GM12878 (cell line): Measurements from ENCODE around the gene CDPF1. TPM values are rescaled to one million over a fixed set of nuclear protein-coding genes. Genes with fewer than 3 reads are reported as not detected.

Experiments
- ATAC-seq: fragments of 200-7000 bp; cut with Tn5 transposase; 3 replicates; pipeline ENCODE4 v1.9.1; 2020; ENCODE audit warnings: mild to moderate bottlenecking, moderate library complexity
- BruUV-seq: library from RNA; stranded (reverse); fragments of 400-500 nt; replicated peaks from 2 replicates; lab custom pipeline; 2021; lab: Mats Ljungman, UMichigan
- CTCF ChIA-PET: fragments of 300-600 bp; sonication (Branson Sonifier 250); formaldehyde crosslinking; extraction: SDS; loops from one replicate; lab custom pipeline; 2021; ENCODE audit warnings: inconsistent platforms; lab: Yijun Ruan, JAX
- POLR2A ChIA-PET: fragments of 350-600 bp; formaldehyde crosslinking; extraction: SDS; loops from one replicate; lab custom pipeline; 2021; ENCODE audit warnings: inconsistent platforms; lab: Charles Lee
- RAD21 ChIA-PET: fragments of 300-600 bp; sonication (Branson Sonifier 250); formaldehyde crosslinking; loops from one replicate; lab custom pipeline; 2023; ENCODE audit warnings: antibody characterized with exemption; ENCODE audit not compliant: unreplicated experiment; lab: Charles Lee
- SMC1A ChIA-PET: fragments of 300-600 bp; sonication (Branson Sonifier 250); formaldehyde crosslinking; loops from one replicate; lab custom pipeline; 2023; ENCODE audit not compliant: unreplicated experiment, uncharacterized antibody; lab: Charles Lee
- DNase-seq: peaks from one replicate; pipeline ENCODE4 v3.0.0-alpha.2; 2011; ENCODE audit warnings: low read depth, low spot score
- FAIRE-seq: peaks from 3 replicates; lab custom pipeline; 2011; peaks lifted over from hg19 to GRCh38; lab: Jason Lieb, UNC
- H2AFZ ChIP-seq: 2 replicates; pipeline ENCODE4 v1.6.0; 2011; ENCODE audit warnings: low read depth, low read length, control low read depth; ENCODE audit not compliant: control insufficient read depth
- H3K27ac ChIP-seq: 2 replicates; pipeline ENCODE4 v1.5.1; 2011; ENCODE audit warnings: control low read depth; ENCODE audit not compliant: control insufficient read depth, insufficient read depth
- H3K27me3 ChIP-seq, 2 experiments: replicated peaks in 1 of 2; 2 replicates each; pipeline versions ENCODE4 v1.6.0 to v1.6.1; 2011; ENCODE audit warnings: low read length in 1 of 2; ENCODE audit not compliant: control insufficient read depth in 2 of 2, insufficient read depth in 2 of 2
- H3K36me3 ChIP-seq, 2 experiments: 2 replicates each; pipeline ENCODE4 v1.5.1; 2011; ENCODE audit warnings: low read length in 1 of 2; ENCODE audit not compliant: control insufficient read depth in 2 of 2, insufficient read depth in 2 of 2
- H3K4me1 ChIP-seq: 2 replicates; pipeline ENCODE4 v1.6.1; 2011; ENCODE audit warnings: mild to moderate bottlenecking, low read length, moderate library complexity, mixed read lengths; ENCODE audit not compliant: control insufficient read depth, insufficient read depth
- H3K4me2 ChIP-seq: 2 replicates; pipeline ENCODE4 v1.6.0; 2011; ENCODE audit warnings: control low read depth; ENCODE audit not compliant: control insufficient read depth, insufficient read depth
- H3K4me3 ChIP-seq: fragments of 200-600 bp; sonication (generic); 2 replicates; pipeline ENCODE4 v1.5.1; 2016
- H3K79me2 ChIP-seq: 2 replicates; pipeline ENCODE4 v1.6.0; 2011; ENCODE audit warnings: low read length; ENCODE audit not compliant: control insufficient read depth, insufficient read depth
- H3K9ac ChIP-seq: 2 replicates; pipeline ENCODE4 v1.8.0; 2011; ENCODE audit warnings: low read length, control low read depth, mixed read lengths; ENCODE audit not compliant: control insufficient read depth, insufficient read depth
- H3K9me3 ChIP-seq: replicated peaks from 3 replicates; pipeline ENCODE4 v1.5.1; 2011; ENCODE audit warnings: mild to moderate bottlenecking, low read length; ENCODE audit not compliant: control insufficient read depth, insufficient read depth
- H4K20me1 ChIP-seq: 2 replicates; pipeline ENCODE4 v1.6.0; 2011; ENCODE audit not compliant: control insufficient read depth, insufficient read depth
- EED ChIP-seq: sonication (generic); IDR thresholded peaks from 2 replicates; pipeline ENCODE4 v1.6.1; 2016; ENCODE audit warnings: antibody characterized with exemption, low read depth
- GATAD2B ChIP-seq: fragments of 450-650 bp; conservative IDR thresholded peaks from 2 replicates; pipeline ENCODE4 v1.6.1; 2017; ENCODE audit warnings: low read depth, mild to moderate bottlenecking, moderate library complexity
- NBN ChIP-seq: fragments of 450-650 bp; IDR thresholded peaks from 2 replicates; pipeline ENCODE4 v1.6.1; 2016
- SPI1 ChIP-seq: IDR thresholded peaks from 2 replicates; pipeline ENCODE4 v1.6.1; 2011; ENCODE audit warnings: low read depth, mild to moderate bottlenecking, low read length, moderate library complexity, borderline replicate concordance; ENCODE audit not compliant: insufficient read depth
- YBX1 ChIP-seq: fragments of 450-650 bp; IDR thresholded peaks from 2 replicates; pipeline ENCODE4 v1.6.1; 2016; ENCODE audit warnings: antibody characterized with exemption
- ZNF24 ChIP-seq: fragments of 450-650 bp; IDR thresholded peaks from 2 replicates; pipeline ENCODE4 v1.6.1; 2017; ENCODE audit warnings: antibody characterized with exemption, mild to moderate bottlenecking
- WGBS: methylation state at CpG from one replicate; pipeline ENCODE4 v1.1.6; 2016; ENCODE audit warnings: low lambda C conversion rate; ENCODE audit not compliant: insufficient replicate concordance, insufficient coverage; ENCODE audit errors: missing lambda C conversion rate; 5-methylcytosine and 5-hydroxymethylcytosine counted together
- in situ Hi-C: fragments of 300-500 bp; cut with MboI; formaldehyde crosslinking; loops from 9 replicates; pipeline ENCODE4 v1.14.3; 2018; ENCODE audit warnings: mixed read lengths
- intact Hi-C: fragments of 100-400 bp; cut with micrococcal nuclease; formaldehyde crosslinking; loops from one replicate; pipeline ENCODE4 v1.14.2; 2022; ENCODE audit not compliant: unreplicated experiment
- polyA plus RNA-seq, 11 experiments: library from polyadenylated mRNA; depleted of rRNA in 4 of 11; unstranded in 6 of 11; stranded (reverse) in 5 of 11; fragments of >200 nt; fragmentation: Nextera tagmentation in 4 of 11; fragmentation: Illumina TruSeq in 1 of 11; extraction: Ambion mirVana in 4 of 11; extraction: Trizol in 1 of 11; gene quantifications; 1 replicate in 1 of 11; 2 replicates in 10 of 11; pipeline versions ENCODE4 v1.2.1 to v1.2.3, GENCODE V29; 2011 to 2016; ENCODE audit warnings: inconsistent platforms in 2 of 11, missing spikeins in 2 of 11, low read depth in 1 of 11
- total RNA-seq, 4 experiments: library from RNA; depleted of rRNA in 3 of 4; stranded (reverse); fragments of >200 nt in 3 of 4; fragmentation: Illumina TruSeq in 1 of 4; extraction: Trizol in 1 of 4; gene quantifications; 2 replicates each; pipeline versions ENCODE4 v1.2.1 to v1.2.3, GENCODE V29; 2013 to 2021
- TF ChIP-seq, protein P1 (sequence below): IDR thresholded peaks from 2 replicates; pipeline ENCODE4 v1.6.1; 2011; ENCODE audit warnings: mild to moderate bottlenecking, low read depth, low read length, moderate library complexity; ENCODE audit not compliant: insufficient replicate concordance

The CDPF1 gene
- total and polyA plus RNA-seq, 10 of the 15 experiments (the other 5 are each of a cell fraction or from before 2014, with no cell fraction given), result 1.0 to 22.4 (median 7.9) TPM

DNA sequence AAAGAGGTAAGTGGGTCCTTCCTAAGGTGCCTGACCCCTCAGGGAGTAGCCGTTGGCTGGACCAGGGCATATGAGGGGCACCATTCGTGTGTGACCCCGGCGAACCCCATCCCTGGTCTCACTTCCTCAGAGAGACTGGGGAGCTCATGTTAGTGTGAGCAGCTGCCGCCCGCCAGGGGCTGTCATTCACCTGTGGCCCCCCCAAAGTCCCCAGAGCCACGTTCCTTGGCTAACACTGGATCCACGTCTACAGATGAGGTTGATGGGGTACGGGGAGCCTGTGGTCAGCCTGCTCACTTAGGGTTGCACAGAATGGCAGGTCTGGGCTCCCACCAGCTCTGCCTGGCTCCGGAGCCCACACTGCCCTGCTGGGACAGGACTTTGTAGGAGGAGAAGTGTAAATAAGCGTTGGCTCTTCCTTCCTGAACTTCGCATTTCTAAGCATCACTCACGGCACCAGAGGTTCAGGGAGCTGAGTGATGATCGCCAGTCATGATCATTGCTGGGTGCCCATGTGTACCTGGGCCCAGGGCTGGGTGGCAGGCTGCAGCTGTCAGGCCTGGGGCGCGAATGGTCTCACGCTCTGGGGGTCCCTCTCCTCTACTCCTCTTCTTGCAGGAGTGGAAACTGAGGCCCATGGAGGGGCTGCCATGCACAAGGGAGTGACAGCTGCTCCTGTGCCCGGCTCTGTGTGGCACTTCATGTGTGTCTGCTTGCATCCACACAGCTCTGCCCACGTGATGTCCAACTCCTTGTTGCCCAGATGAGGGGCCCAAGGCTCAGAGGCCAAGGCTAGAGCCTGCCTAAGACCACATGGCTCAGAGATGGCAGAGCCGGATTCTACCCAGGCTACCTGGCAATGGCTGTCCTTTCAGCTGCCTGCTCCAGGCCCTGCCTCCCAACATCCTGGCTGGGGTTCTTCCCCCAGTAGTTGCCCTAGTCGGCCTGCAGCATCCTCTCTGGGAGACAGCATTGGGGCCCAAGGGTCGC lies 28.9 kb upstream of the CDPF1 start:
- Histone ChIP-seq H3K4me3 (no peak overlapping the region), H3K79me2 (no peaks in the 10 kb centered on the region), H3K27ac (no peak overlapping the region), H3K9ac (no peak overlapping the region), H3K36me3 (peaks cover 5 to 15% of the 10 kb centered on the region in 2 experiments), H4K20me1 (no peaks in the 10 kb centered on the region), H3K4me2 (no peak overlapping the region), H3K4me1 (peaks cover 4% of the 10 kb centered on the region; the same call in 1 of the 2 replicates), H2AFZ (no peak overlapping the region), H3K9me3 (peaks cover 2% of the 10 kb centered on the region; the same call in 2 of the 3 replicates), H3K27me3 (no peaks in the 10 kb centered on the region)
- ATAC-seq (no peak), FAIRE-seq (no peak), DNase-seq (no peak)
- intact Hi-C loops (no loop called here), in situ Hi-C loops (no loop called here)
- ChIA-PET SMC1A (no interaction called here), RAD21 (no interaction called here), CTCF (no interaction called here), POLR2A (interaction anchor here (0.6 to 0.9 kb wide), 2 partner anchors 10 to 41 kb away, joined by 5 to 6 read pairs; partner anchors contain the start of gene TTC38)
- no TSS peak for BruUV-seq
- WGBS, result 68% methylated on average over 22 of the region's 22 CpGs
- 0 out of 2 replicates have a peak, but pooled peaks have one; percentile 7 for TF ChIP-seq SPI1
- no peak for TF ChIP-seq YBX1
- no peak for TF ChIP-seq ZNF24

DNA sequence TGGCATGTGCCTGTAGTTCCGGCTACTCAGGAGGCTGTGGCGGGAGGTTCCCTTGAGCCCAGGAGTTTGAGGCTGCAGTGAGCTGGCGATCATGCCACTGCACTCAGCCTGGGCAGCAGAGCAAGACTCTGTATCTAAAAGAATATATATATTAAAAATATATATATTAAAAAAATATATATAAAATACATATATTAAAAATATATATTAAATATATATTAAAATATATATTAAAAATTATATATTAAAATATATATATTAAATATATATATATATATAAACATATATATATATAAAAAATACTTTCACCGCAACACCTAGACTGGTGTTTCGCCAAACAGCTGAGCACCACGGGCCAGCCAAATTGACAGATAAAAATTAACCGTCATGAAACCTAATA lies 26.5 kb upstream of the CDPF1 start:
- H4K20me1 ChIP-seq, result no peaks in the 10 kb centered on the region
- TF ChIP-seq, protein P1, sequence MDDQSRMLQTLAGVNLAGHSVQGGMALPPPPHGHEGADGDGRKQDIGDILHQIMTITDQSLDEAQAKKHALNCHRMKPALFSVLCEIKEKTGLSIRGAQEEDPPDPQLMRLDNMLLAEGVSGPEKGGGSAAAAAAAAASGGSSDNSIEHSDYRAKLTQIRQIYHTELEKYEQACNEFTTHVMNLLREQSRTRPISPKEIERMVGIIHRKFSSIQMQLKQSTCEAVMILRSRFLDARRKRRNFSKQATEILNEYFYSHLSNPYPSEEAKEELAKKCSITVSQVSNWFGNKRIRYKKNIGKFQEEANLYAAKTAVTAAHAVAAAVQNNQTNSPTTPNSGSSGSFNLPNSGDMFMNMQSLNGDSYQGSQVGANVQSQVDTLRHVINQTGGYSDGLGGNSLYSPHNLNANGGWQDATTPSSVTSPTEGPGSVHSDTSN, result no peak
- TF ChIP-seq NBN, result no peak
- no peak for TF ChIP-seq GATAD2B
- TF ChIP-seq EED, result no peak
- BruUV-seq, result no TSS peak
- H3K27me3 ChIP-seq, result no peaks in the 10 kb centered on the region
- peaks cover 3 to 6% of the 10 kb centered on the region in 2 experiments; a peak in 3 of 4 replicates for H3K36me3 ChIP-seq
- no peak overlapping the region for H3K9ac ChIP-seq
- no peak overlapping the region for H3K4me3 ChIP-seq
- H3K4me2 ChIP-seq, result no peak overlapping the region
- H2AFZ ChIP-seq, result no peak overlapping the region
- FAIRE-seq (no peak), DNase-seq (no peak), ATAC-seq (no peak)
- in situ Hi-C loops (no loop called here), intact Hi-C loops (no loop called here)
- ChIA-PET POLR2A (interaction anchor here (0.9 kb wide), 1 partner anchor 20 kb away, joined by 4 read pairs; the partner anchor contains the start of gene GTSE1), CTCF (interaction anchor here (1.2 kb wide), 1 partner anchor 154 kb away, joined by 3 read pairs; no protein-coding TSS in a partner anchor), RAD21 (interaction anchor here (1.0 kb wide), 1 partner anchor 9 kb away, joined by 6 read pairs; the partner anchor contains the start of gene TTC38), SMC1A (interaction anchor here (0.6 to 0.9 kb wide), 2 partner anchors 287 to 370 kb away, joined by 3 read pairs; no protein-coding TSS in a partner anchor)
- H3K9me3 ChIP-seq, result peaks cover 2% of the 10 kb centered on the region; the same call in 2 of the 3 replicates
- H3K4me1 ChIP-seq, result peaks cover 4% of the 10 kb centered on the region; the same call in 1 of the 2 replicates
- H3K79me2 ChIP-seq, result no peaks in the 10 kb centered on the region
- no peak overlapping the region for H3K27ac ChIP-seq
- WGBS, result 97% methylated on average over 7 of the region's 7 CpGs
